Activated T-cell treated with anti-CD3 and anti-CD28 coated beads for 4 hours (primary cell): ENCODE data around the gene NCAM1.

Experiments used
- DNase-seq: peaks from one replicate; pipeline ENCODE4 v3.0.0-alpha.2; 2020

The NCAM1 gene

DNA sequence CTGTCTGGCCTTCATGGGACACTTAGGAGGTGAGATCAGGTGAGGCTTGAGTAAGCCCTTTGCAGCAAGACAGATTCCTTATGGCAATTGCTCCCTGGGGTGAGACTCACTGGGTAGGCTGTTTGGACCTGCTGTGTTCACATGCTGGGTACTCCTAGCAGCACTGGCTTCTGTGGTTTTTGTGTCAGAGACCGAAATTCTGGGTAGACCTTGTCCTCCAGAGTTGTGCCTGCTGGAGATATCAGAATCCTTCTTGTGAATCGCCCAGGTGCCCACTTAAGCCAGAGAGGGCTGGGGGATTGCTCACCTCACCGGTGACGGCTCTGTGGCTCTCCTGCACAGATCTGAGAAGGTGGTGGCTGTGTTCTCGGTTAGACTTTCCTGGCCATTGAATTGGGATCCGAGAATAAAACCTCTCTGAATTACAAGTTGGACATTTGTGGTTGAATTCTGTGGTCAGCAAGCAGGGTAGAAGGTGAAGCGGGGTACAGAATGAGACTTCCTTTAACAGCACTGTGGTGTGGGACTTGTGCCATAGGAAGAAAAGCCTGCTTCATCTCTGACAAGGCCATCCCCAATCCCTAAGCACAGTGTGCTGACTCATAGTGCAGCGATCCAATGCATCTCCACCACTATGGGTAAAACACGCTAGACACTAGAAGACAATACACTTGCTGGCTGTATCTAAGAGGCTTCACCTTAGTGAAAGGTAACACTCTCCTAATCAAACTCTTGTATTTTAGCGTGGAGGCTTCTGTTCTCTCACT lies 300.7 kb downstream of the NCAM1 start:
- DNase-seq = no peak

- DNase-seq = no peak
Observed at GRCh38 chr11:113262594-113262993, 301.4 kb downstream of the NCAM1 start.

GRCh38 chr11:113263458-113264259 lies 302.4 kb downstream of the NCAM1 start:
- DNase-seq = no peak

DNA sequence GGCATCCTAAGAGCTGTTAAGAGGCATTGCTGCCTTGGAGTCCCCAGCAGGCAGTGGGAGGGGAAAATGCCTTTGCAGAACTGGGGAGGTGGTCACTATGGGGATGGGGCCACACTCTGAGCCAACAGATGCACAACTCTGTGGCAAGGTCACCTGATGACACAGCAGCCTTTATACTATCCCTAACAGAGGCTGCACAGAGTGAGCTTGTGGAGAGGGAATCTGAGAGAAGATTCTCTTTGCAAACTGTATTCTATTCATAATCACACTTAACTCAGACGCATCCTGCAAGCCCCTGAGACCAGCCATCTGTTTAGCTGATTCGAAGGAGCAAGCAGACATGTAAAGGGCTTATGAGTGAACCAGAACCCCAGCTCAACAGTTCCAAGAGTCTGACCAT lies 304.1 kb downstream of the NCAM1 start:
- no peak for DNase-seq

- no peak for DNase-seq
Observed at GRCh38 chr11:113267493-113267892, 306.3 kb downstream of the NCAM1 start.

GRCh38 chr11:113269096-113269495 lies 307.9 kb downstream of the NCAM1 start:
- no peak for DNase-seq

DNA sequence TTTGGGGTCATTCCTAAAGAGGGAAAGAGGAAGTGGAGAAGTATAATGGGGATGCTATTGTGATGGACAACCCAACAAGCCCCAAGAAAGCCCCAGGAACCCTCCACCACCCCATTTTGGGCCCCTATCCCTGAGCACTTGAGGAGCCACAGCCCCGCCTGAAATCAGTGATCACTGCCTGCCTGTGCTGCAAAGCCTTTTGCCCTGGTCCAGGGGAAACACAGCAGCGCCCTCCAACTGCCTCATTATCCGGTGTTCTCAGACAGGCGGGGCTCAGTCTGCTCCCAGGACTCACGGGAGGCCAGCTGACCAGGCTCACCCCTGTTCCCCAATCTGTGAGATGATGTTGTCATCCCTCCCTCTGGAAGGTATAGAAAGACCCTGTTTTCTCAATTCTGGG lies 308.4 kb downstream of the NCAM1 start:
- DNase-seq = no peak

DNA sequence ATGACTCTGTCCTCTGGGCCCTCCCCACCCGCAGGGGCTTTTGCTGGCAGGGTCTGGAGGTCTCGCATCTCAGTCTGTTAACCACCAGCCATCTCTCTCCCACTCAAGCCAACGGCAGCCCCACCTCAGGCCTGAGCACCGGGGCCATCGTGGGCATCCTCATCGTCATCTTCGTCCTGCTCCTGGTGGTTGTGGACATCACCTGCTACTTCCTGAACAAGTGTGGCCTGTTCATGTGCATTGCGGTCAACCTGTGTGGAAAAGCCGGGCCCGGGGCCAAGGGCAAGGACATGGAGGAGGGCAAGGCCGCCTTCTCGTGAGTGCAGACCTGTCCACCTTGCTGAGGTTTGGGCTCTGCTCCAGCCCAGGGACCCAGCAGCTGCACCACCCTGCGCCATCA lies 308.9 kb downstream of the NCAM1 start:
- DNase-seq = no peak

GRCh38 chr11:113271551-113272245 lies 310.5 kb downstream of the NCAM1 start:
- no peak for DNase-seq

DNA sequence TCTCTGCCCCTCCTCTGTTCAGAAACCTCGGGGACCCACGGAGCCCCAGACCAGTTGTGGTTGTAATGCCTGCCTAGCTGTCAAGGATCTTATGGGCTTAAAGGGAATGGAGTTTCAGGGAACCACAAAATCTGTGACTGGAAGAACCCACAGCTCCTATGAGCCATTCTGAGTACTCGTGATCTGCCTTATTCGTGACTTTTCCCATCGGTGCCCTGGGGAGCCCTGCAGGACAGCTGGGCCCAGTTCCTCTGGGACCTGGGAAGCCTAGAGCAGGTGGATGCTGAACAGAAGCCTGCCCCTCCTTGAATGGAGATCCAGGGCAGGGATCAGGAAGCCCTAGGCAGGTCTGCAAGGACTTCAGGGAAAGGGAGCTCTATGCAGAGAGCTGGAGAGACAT lies 311.1 kb downstream of the NCAM1 start:
- DNase-seq = no peak

DNA sequence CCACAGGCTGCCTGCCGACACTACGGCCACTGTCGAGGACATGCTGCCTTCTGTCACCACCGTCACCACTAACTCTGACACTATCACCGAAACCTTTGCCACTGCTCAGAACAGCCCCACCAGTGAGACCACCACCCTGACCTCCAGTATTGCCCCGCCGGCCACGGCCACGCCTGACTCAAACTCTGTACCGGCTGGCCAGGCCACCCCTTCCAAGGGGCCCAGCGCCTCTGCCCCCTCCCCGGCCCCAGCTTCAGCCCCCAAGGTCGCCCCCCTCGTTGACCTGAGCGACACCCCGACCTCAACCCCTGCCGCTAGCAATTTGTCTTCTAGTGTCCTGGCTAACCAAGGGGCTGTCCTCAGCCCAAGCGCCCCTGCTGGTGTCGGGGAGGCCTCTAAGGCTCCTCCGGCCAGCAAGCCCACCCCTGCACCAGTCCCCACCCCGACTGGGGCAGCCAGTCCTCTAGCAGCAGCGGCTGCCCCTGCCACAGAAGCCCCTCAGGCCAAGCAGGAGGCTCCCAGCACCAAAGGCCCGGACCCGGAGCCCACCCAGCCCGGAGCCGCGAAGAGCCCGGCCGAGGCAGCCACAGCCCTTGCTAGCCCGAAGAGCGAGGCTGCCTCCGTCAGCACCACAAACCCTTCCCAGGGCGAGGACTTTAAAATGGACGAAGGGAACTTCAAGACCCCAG lies 311.9 kb downstream of the NCAM1 start:
- no peak for DNase-seq

GRCh38 chr11:113273720-113274119 lies 312.5 kb downstream of the NCAM1 start:
- no peak for DNase-seq

GRCh38 chr11:113274713-113275582 lies 313.7 kb downstream of the NCAM1 start:
- no peak for DNase-seq

GRCh38 chr11:113275602-113276001 lies 314.4 kb downstream of the NCAM1 start:
- DNase-seq = no peak

- no peak for DNase-seq
Observed at GRCh38 chr11:113276466-113276865, 315.2 kb downstream of the NCAM1 start.

DNA sequence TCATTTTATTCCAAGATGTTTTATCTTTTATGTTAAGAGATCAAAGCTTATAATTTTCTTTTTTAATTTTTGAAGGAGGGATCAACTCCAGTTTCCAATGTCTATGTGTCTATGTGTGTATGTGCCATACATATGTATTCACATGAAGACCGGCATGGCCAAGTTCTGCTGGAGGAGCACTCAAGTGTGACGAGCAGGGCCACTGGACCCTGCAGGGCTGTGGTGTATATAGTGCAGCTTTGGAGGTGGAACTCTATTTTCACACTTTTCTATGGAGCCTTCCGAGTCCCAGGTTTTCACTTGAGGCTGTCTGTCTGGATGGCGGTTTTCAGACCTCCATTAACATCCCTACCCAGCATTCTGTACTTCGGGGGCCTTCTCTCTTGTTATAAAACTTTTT lies 316.7 kb downstream of the NCAM1 start:
- DNase-seq = no peak

GRCh38 chr11:113278481-113278880 lies 317.3 kb downstream of the NCAM1 start:
- DNase-seq = no peak

- no peak for DNase-seq
Observed at GRCh38 chr11:113278925-113279324, 317.7 kb downstream of the NCAM1 start.

- no peak for DNase-seq
Observed at GRCh38 chr11:113279591-113279990, 318.4 kb downstream of the NCAM1 start.

GRCh38 chr11:113281052-113281725 lies 320.0 kb downstream of the NCAM1 start:
- no peak for DNase-seq

GRCh38 chr11:113282898-113283437 lies 321.7 kb downstream of the NCAM1 start:
- no peak for DNase-seq
